ENCODE data around the gene MED26.

MED26 gene

DNA sequence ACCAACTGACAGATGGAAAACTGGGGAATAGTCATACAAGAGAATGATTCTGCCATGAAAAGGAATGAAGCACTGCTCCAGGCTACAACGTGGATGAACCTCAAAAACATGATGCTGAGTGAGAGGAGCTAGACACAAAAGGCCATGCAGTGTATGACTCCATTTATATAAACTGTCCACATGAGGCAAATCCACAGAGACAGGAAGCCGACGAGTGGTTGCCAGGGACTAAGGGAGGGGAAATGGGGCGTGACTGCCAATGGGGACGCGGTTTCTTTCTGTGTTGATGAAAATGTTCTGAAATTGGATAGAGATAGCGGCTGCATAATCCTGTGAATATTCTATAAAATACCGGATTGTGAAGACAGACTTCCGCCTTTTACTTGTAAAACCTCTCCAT lies 21.7 kb upstream of the MED26 start:
- DNase-seq (ENCODE audit: low spot score) = no peak

DNA sequence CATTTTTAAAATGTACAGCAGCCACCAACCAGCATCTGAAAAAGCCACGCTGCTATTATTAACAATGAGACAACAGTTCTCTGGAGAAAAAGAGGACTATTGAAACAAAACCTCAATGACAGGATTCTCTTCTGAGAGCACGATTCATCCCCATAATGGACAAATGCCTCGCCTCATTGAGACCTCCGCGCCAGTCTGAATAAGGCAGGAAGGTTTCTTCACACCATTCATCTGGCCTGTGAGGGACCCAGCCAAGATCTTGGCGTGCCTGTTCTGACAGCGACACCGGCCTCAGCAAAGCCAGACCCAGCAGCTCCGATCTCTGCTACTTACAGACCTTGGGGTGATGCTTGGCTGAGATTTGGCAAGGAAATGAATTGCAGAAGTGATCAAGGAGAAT lies 17.1 kb upstream of the MED26 start:
- no peak for DNase-seq (ENCODE audit: low spot score)

DNA sequence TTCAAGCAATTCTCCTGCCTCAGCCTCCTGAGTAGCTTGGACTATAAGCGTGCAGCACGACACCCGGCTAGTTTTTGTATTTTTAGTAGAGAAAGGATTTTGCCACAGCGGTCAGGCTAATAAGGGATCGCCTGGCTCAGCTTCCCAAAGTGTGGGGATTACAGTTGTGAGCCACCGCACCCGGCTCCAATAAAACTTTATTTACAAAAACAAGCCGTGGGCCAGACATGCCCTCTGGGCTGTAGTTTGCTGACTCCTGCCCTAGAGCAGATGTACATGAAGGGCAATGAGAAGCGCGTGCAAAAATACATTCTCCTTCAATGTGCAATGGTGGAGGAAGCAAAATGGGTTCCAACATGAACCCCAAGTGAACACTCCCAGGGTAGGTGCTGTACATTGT lies 13.7 kb upstream of the MED26 start:
- DNase-seq (ENCODE audit: low spot score) = no peak

DNA sequence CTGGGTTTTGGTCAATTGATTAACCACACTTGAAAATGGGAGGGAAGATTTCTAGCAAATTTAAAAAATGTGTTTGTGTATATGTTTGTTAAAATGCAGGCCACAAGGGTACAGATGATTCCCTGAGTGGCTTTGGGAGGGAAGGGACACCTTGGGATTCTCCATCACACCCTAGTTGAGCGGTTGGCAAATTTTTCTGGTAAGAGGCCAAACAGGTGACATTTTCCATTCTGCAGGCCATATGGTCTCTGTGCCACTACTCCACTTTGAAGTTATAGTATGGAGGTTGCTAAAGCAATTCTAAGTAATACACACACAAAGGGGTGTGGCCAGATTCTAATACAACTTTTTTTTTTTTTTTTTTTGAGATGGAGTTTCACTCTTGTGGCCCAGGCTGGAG lies 12.9 kb upstream of the MED26 start:
- no peak for DNase-seq (ENCODE audit: low spot score)

DNA sequence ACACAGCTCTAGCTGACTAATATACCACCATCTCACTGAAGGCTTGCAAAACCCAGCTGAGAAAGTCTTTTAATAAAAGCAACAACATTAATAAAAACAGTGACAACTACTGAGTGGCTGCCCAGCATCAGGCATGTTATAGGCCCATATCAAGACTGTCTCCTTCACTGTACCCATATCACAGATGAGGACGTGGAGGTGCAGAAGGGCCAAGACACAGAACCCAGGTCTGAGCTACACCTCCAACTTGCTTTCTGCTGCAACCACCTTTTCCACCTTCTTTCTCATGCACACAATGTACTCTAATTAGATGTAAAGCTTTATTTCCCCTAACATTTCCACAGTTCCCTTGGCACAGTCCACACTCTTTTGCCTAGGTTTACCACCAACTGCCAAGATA lies 10.7 kb upstream of the MED26 start:
- DNase-seq (ENCODE audit: low spot score) = no peak

DNA sequence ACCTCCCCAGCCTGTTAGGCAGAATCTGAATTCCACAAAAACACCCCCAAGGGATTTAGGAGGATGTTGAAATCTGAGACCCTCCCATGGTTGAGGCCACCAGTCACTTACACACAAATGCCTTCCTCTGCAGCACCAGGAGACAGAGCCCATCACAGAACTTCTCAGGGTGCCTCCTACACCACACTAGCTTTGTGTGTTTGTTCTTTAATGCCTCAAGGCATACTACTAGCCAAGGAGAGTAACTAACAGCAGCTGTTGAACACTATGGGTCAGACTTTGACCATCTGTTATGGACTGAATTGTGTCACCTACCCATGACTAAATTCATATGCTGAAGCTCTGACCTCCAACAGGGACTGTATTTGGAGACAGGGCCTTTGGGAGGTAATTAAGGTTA lies 9.5 kb upstream of the MED26 start:
- no peak for DNase-seq (ENCODE audit: low spot score)

DNA sequence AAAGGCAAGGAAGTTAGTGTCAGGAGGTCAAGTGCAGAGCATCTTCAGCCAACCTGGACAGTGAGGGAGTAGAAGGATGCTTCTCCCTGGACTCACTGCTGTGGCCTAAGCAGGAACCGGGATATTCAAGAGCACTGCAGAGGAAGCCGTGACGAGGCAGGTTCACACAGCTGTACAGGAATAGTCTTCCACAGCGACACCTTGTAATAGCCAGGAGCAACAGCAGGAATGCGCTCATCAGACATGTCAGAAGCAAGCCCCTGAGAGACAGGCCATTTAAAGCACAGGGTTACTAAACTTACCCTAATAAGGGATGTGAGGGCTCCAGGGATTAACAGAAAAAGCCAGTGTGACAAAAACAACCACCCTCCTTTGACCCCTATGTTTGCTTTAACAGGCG lies 3.5 kb upstream of the MED26 start:
- no peak for DNase-seq (ENCODE audit: low spot score)

DNA sequence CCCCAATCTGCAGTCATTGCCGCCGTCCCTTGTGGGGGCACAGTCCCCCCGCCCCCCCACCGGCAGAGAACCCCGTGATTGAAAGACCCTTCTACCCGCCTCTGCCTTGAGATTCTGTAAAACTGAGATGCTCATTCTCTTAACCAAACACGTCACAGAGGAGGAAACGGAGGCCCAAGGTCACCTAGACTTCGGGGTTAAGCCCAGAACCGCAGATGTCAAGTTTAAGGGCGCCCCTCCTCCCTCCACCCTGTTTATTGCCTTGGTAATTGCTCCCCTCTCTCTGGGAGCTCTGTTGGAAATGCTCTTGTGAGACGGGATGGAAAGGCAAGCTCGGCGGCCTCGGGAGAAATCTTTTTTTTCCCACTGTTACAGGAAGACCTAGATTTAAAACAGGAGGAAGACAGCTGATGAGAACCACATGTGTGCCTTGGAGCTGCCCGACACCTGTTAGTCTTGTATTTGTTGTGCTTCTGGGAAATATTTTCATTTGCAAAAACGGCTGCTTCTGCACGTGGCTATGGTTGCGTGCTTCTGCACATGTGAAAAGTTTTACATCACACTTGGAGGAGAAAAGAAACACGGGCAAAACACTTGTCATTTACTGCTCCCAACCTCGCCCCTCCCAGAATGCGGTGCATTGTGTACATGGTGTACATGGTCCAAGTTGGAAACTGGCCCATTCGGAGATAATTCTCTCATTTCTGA lies 1.1 kb upstream of the MED26 start:
- DNase-seq (ENCODE audit: low spot score) = no peak

DNA sequence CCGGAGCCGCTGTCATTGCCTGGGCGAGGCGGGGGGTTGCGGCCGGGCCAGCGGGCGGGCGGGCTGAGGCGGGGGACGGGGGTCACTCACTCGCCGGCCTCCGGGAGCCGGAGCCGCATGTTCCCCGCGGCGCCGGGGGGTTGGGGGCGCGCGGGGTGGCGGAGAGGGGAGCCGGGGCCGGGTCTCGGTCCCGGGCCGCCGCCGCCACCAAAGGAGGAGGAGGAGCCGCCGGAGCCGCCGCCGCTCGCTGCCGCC lies 149 bp downstream of the MED26 start:
- DNase-seq (ENCODE audit: low spot score) = no peak

DNA sequence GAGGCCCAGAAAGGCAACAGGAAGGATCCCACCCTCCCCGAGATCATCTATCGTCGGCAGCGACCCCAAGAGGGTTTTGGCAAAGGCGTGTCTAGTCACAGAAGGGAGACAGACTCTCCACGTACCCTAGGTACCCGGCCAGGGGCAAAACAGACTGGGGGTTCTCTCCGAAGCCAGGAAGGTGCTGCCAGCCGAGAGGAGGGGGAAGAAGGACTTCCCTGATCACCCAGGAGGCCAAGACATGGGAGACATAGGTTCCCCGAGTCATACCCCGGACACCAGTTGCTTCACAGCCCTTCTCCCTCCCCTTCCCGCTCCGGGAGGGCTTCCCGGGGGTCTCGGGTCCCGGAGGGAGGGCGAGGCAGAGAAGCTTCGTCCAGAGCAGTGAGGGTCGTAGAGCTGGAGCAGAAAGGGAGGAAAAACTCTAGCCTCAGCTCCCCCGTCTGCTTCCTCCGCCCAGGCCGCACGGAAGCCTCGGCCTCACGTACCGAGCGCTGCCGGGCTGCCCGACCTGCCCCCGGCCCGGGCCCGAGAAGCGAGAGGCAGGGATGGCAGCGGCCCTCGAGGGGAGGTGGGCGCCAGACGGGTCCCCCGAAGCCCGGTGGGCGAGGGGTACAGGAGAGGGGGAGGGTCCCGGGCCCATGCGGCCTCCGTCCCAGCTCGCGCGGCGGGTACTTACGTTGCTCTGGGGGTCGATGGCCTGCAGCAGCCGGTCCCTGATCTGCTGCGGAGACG lies 644 bp downstream of the MED26 start:
- DNase-seq (ENCODE audit: low spot score) = no peak

DNA sequence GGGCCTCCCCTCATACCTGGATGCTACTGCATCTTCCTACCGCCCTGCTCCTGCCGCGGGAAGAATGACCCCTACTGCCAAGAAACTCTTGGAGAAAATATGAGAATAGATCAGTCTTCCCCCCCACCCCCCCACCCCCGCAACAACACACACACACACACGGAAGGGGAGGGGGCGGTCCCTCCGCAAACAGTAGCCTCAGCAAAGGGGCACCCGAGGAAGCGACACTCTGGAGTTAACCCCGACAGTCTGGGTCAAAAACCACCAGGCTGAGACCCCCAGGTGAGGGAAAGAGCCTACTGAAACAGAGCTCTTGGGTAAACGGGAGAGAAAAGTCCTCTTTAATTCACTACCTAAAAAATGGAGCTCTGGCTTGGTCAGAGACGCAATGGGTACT lies 1.2 kb downstream of the MED26 start:
- DNase-seq (ENCODE audit: low spot score) = peak; percentile 31

DNA sequence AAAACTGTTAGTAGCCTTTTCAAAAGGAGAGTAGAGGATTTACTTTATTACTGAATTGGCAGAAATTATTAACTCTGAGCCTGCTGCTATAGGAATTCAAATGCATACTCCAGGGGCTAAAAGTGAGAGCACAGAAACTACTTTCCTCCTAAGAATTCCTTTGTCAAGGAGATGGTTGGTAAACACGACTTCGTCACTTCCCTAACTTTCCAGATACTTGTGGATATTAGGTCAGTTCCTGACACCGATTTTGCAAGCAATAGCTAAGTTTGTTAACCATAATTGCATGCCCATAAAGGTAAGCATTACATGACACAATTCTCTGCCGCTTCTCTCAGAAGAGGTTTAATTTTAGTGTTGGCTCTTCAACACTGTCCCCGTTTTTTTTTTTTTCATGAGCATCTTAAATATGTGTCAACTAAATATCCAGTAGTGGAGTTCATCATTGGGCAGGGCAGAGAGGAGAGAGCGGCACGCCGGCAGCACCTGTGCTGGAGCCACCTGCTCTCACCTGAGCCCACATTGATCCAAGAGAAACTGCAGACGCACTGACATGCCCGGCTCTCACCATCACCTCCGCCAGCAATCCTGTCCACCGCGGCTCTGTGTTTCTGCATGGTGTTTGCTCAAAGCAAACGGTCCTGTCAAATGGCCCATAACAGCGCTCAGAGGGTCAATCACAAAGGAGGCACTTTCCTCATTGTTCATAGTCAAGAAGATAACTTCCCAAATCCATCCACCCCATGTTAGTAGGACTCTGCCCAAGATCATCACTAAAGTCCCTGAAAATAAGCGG lies 2.6 kb downstream of the MED26 start:
- DNase-seq (ENCODE audit: low spot score) = no peak

DNA sequence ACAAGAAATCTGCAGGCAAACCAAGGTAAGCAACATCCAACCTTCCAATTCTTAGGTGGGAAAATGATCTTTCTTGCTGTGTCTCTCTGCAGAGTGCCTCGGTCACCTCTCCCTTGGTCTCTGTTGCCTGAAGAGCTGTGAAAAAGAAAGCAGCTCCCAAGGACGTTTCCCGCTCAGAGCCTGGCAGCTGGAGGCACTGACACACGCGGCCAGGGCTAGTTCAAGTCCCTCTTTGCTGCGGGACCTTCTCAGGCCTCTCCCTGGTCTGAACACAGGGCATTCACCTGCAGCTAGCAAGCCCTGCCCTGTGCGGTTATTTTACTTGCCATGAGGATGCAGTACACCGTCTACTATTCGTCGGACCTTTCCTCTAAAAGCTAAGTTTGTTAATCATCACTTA lies 3.8 kb downstream of the MED26 start:
- DNase-seq (ENCODE audit: low spot score) = no peak

DNA sequence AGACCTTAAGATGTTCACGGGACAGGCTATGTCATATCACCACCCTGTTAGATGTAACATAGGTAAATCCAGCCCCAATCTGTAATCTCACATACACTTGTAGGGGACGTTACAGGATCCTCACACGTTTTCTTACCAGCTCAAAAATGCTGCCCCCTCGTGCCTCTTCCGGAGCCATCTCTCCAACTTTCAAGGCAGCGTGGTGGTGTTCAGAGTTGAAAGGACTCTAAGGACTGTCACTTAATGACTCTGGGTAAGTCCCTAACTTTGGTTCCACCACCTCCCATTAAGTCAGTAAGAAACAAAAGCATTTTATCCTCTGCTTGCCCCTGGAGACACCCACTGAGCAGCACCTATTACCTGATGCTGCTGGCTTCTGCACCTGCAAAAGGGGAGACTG lies 4.4 kb downstream of the MED26 start:
- DNase-seq (ENCODE audit: low spot score) = no peak

DNA sequence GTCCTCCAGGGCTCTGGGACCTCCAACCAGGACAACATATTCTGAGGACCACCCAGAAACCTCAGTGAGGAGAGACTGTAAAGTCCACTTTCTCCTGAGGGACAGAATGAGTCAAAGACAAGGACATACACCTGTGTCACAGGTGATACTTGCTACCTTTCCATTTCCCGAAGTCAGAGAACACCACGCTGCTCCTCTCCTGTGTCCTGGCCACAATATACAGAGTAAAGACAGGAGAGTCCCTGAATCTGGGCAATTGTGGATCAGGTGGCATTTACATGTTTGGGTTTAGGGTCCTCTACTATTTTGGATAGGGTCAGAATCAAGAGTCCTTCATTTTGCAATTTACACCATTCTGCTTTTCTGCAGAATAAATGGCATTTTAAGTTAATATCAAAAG lies 4.9 kb downstream of the MED26 start:
- no peak for DNase-seq (ENCODE audit: low spot score)

DNA sequence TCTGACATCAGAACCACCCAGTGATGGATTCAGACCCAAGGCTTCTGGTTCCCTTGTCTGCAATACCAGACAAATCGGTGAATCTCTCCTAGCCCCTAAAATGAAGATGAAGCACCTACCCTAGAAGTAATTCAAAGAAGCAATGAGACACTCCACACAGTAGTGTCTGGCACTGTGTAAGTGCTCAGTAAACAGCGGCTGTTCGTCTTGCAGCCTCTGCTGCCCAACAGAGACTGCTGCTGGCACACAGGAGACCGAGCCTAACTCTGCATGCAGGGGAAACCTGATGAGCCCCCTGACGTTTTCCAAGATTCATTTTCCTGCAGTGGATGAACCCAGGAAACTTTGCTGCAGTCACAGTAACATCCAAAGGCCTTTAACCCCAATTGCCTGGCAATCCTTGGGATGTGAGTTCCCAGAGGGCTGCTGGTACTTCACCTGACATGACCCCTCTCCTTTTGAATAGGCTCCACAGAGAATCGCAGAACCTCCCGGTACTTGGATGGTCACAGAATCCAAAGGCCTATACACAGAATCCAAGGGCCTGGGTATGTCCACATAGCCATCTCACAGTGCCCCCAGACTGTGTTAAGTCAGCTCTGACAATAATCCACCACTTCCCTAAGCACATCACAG lies 6.7 kb downstream of the MED26 start:
- no peak for DNase-seq (ENCODE audit: low spot score)

DNA sequence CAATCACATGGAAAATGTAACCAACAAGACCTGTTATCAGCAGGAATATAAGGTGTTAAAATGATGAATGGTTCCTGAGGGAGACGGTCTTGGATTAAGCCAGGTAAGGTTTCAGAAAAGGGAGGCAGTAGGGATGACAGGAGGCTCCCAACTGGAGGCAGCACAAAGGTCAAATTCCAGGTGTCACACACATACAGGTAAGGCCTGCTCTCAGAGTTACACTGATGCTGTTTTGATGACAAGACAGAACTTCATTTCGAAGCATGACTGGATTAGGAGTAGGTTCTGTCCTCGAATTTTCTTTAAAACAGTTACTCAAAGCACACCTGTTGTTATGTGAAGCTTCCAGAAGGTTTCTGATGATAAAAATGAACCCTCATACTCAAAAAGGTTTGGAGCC lies 7.4 kb downstream of the MED26 start:
- DNase-seq (ENCODE audit: low spot score) = no peak

DNA sequence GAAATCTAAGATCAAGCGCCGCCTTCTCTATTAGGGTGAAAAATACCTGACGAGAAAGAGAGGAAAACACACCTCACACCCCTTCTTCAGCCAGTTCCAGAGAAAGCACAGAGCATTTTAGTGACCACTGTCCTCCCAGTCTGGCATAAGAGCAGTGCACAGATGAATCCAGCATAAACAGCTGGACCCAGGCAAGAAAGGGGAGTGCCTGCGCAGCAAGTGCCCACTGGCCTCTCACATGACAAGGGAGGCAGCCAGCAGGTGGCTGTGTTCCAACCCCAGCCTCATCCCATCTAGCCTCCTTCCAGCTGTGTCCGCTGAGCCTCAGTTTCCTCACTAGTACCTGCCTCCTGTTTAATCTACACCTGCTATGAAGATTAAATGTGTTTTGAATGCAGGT lies 8.0 kb downstream of the MED26 start:
- no peak for DNase-seq (ENCODE audit: low spot score)

DNA sequence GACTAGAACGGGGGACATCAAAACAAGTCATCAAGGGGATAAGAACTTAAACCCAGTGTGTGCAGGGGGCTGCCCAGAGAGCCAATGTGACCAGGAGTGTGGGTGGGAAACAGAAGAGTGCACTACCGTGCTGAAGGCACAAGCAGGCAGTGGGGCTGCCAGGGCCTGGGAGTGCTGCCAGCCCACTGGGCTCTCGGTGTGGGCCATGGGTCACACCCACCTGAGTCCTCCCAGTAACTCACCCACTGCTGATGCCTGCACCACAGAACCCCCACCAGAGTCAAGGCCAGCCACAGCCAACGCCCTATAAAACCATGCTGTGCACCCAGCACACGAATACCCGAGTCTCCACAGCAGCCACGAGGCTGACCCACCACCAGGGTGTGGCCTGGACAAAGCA lies 8.5 kb downstream of the MED26 start:
- no peak for DNase-seq (ENCODE audit: low spot score)

DNA sequence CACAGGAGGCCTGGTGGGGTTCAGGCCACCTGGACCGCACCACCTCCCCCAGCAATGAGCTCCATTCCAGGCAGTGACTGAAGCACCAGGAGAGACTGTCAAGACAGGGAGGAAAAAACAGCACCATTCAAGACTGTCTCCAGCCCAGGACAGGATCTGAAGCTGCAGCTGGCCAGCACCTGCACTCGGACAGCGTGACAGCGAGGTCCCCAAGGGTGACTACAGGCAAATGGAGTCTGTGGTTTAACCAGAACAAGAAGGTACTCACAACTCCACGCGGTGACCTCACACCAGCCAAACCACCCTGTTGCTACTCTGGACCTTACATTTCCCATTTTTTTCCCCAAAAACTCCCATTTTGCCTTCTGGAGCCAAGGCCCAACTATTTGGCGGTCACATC lies 9.8 kb downstream of the MED26 start:
- no peak for DNase-seq (ENCODE audit: low spot score)

DNA sequence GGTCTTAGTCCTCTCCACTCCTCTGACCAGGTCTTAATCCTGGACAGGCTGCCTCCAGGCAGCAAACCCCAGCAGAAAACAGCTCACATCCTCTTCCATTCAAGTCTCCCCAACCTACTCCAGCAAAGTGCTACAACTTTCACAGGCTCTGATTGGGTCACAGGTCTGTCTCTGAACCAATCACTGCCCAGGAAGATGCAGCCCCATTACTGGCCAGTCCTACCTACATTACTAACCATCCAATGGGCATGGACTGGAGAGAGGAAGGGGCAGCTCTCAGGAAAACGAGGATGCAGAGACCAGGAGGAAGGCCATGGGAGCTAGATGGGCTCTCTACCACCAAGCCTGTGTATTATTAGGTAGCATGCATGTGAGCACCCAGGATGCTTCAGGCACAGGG lies 12.2 kb downstream of the MED26 start:
- no peak for DNase-seq (ENCODE audit: low spot score)

DNA sequence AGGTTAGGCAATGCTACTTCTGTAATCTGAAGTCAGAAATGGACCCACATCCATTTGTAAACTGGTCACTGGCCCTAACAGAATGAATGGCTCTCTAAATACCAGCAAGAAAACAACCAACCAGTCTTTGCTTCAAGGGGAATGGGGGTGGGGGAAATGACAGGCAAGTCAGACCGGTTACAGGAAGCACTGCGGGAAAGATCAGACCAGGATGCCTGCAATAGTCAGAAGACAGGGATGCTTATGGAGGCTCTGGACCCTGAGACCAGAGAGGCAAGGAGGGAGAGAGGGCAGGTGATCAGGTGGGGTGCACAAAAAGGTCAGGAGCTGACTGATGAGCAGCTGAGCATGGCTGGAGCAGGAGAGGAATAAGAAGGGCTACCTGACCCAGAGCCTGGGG lies 13.1 kb downstream of the MED26 start:
- no peak for DNase-seq (ENCODE audit: low spot score)

DNA sequence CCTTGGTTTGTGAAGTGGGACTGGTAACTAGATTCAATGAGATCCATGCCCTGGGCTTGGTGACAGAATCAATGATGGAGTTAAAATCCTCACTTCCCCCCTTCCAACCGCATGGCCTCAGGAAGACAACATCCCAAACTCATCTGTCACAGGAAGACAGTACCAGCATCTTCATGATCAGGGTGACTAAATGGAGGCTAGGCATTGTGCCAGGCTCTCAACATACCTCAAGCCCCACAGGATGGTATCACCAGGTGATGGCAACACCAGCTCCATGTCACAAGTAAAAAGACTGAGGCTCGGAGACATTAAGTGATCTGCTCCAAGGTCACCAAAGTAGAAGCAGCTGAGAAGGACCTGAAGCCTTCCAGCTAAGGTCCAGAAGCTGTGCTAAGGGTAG lies 14.2 kb downstream of the MED26 start:
- no peak for DNase-seq (ENCODE audit: low spot score)

Data from RKO (cell line).